GM12801 (cell line): ENCODE data around the gene PFKP.

Source experiments
- CTCF ChIP-seq: IDR thresholded peaks from one replicate; pipeline ENCODE4 v1.5.1; 2011; ENCODE audit warnings: control low read depth; ENCODE audit not compliant: insufficient read length; ENCODE audit errors: extremely low read depth

The PFKP gene

GRCh38 chr10:3047596-3047995, 19.8 kb upstream of the PFKP start:
- TF ChIP-seq CTCF: no peak

- TF ChIP-seq CTCF: no peak
Observed at GRCh38 chr10:3048119-3049019, 19.0 kb upstream of the PFKP start.

- TF ChIP-seq CTCF: no peak
Observed at GRCh38 chr10:3051692-3052091, 15.7 kb upstream of the PFKP start.

GRCh38 chr10:3053155-3053554, 14.2 kb upstream of the PFKP start:
- TF ChIP-seq CTCF: no peak

- TF ChIP-seq CTCF: no peak
Observed at GRCh38 chr10:3054183-3054850, 13.0 kb upstream of the PFKP start.

DNA sequence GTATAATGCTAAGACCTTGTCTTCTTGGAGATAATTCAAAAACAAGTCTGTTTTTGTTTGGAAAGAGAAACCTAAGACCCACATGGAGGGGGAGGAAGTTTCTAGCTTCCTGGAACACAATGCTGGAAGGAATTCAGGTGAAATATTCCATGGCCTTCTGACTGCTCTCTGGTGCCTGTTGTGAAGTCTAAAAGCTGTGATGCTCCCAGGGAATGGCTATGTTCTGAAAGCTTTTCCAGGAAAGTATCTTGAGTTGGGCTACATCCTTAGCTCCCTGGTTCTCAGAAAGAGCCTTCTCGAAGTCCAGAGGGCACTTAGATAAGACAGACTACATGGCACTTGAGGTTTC, 12.5 kb upstream of the PFKP start:
- no peak for TF ChIP-seq CTCF

DNA sequence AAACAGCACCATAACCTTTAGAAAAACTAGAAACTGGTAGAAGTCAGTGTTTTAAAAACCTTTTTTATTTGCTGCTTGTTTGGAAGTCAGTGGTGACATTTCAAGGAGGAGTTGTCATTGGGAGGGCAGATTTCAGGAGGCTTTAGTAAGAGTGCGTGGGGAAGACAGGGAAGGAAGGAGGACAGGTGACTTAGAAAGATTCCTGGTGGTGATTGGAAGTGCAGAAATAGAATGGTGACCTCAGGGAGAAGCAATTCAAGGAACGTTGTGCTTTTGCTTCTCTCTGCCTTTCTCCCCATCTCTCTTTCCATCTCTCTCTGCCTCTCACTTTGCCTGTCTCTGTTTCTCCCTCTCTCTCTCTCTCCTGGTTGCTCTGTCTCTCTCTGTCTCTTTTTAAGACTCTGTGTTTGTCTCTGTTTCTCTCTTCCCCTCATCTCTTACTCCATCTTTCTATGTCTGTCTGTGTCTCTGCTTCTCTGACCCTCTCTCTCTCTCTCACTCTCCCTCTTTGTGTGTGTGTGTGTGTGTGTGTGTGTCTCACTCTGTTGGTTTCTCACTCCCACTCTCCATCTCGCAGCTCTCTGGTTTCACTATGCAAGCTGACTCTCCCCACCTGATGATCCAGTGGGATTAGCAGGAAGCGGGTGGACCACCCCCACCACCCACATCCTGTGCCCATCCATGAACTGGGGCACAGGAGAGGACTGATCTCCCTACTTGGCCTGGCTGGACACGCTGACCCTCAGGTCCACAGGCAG, 10.9 kb upstream of the PFKP start:
- no peak for TF ChIP-seq CTCF
